Adrenal gland (tissue), 12 donors: ENCODE measurements around the gene MGAT5. TPM values are rescaled to one million over a fixed set of nuclear protein-coding genes. Genes with fewer than 3 reads are reported as not detected.

Source experiments
- DNase-seq, 7 donors: peaks; one replicate each; pipeline ENCODE4 v3.0.0-alpha.2; 2019 to 2020
- H3K27ac ChIP-seq, 5 donors: fragments of 200-600 bp; sonication (generic) in 4 of 5; 1 replicate in 3 of 5; 2 replicates in 2 of 5; pipeline versions ENCODE4 v1.5.1 to v1.8.0; 2016 to 2020; ENCODE audit warnings: mild to moderate bottlenecking in 1 of 5
- H3K27me3 ChIP-seq: fragments of 200-600 bp; 2 replicates; pipeline ENCODE4 v1.8.0; 2021
- H3K36me3 ChIP-seq, 2 donors: fragments of 200-600 bp; replicated peaks in 1 of 2; 1 replicate in 1 of 2; 2 replicates in 1 of 2; pipeline versions ENCODE4 v1.5.1 to v1.8.0; 2018 to 2022
- H3K4me1 ChIP-seq, 2 donors: fragments of 200-600 bp; replicated peaks in 1 of 2; 1 replicate in 1 of 2; 2 replicates in 1 of 2; pipeline versions ENCODE4 v1.5.1 to v1.8.0; 2018 to 2021
- H3K4me3 ChIP-seq, 4 donors: fragments of 200-600 bp; sonication (generic) in 3 of 4; one replicate each; pipeline ENCODE4 v1.5.1; 2016 to 2018
- H3K9me3 ChIP-seq, 3 donors: fragments of 200-600 bp; sonication (generic) in 1 of 3; replicated peaks in 1 of 3; 1 replicate in 2 of 3; 2 replicates in 1 of 3; pipeline versions ENCODE4 v1.5.1 to v1.8.0; 2016 to 2021
- POLR2A ChIP-seq, 2 donors: fragments of 450-650 bp; IDR thresholded peaks; one replicate each; pipeline ENCODE4 v1.6.1; 2017; ENCODE audit warnings: antibody characterized with exemption in 2 of 2, mild to moderate bottlenecking in 2 of 2, moderate library complexity in 1 of 2
- WGBS, 4 donors: extraction: QIAGEN DNeasy Blood & Tissue Kit in 2 of 4; methylation state at CpG; one replicate each; pipeline versions ENCODE4 v1.1.5 to v1.1.7; 2013 to 2017; 5-methylcytosine and 5-hydroxymethylcytosine counted together
- intact Hi-C, 2 donors: fragments of 100-400 bp; cut with DNase I; formaldehyde crosslinking; loops; one replicate each; pipeline versions ENCODE4 v1.14.1 to v1.15.0; 2022 to 2023
- polyA plus RNA-seq, 3 donors: library from polyadenylated mRNA; stranded (reverse); fragments of 200-250 nt in 2 of 3; fragments of 350-450 nt in 1 of 3; fragmentation: Illumina TruSeq in 1 of 3; extraction: RNeasy Lipid Tissue Mini Kit (QIAGEN cat#74804) in 1 of 3; gene quantifications; one replicate each; pipeline ENCODE4 v1.2.3, GENCODE V29; 2013 to 2014
- total RNA-seq, 9 donors: library from RNA; depleted of rRNA in 4 of 9; stranded (reverse); fragments of >200 nt in 4 of 9; fragments of 120-200 nt in 1 of 9; fragmentation: NEBNext Ultra II Directional in 1 of 9; extraction: Animal tissue kit (Norgen Biotek cat#: 25700) in 1 of 9; gene quantifications; one replicate each; pipeline versions ENCODE4 v1.1.0 to v1.2.4, GENCODE V29; 2013 to 2023
- TF ChIP-seq, protein P1 (sequence below), 6 experiments: fragments of 450-650 bp in 4 of 6; fragments of 200-600 bp in 2 of 6; sonication (generic) in 1 of 6; IDR thresholded peaks; 1 replicate in 5 of 6; 2 replicates in 1 of 6; pipeline versions ENCODE4 v1.5.1 to v1.8.0; 2016 to 2021; ENCODE audit warnings: antibody characterized with exemption in 6 of 6, mild to moderate bottlenecking in 2 of 6, moderate library complexity in 1 of 6
- donor health status: healthy with polysubstance abuse.
- donor health status: Bipolar disorder and iron deficiency.
- donor health status: DM: yes; HTN: yes; CAD: no.
- donor health status: DM: no; HTN: no; CAD: no.
- donor health status: DM: no; HTN: no; CAD: no.
- donor health status: DM: yes; HTN: yes; CAD: no.

The MGAT5 gene
- total and polyA plus RNA-seq, 12 donors: 2.9 to 74.6 (median 41.1) TPM

DNA sequence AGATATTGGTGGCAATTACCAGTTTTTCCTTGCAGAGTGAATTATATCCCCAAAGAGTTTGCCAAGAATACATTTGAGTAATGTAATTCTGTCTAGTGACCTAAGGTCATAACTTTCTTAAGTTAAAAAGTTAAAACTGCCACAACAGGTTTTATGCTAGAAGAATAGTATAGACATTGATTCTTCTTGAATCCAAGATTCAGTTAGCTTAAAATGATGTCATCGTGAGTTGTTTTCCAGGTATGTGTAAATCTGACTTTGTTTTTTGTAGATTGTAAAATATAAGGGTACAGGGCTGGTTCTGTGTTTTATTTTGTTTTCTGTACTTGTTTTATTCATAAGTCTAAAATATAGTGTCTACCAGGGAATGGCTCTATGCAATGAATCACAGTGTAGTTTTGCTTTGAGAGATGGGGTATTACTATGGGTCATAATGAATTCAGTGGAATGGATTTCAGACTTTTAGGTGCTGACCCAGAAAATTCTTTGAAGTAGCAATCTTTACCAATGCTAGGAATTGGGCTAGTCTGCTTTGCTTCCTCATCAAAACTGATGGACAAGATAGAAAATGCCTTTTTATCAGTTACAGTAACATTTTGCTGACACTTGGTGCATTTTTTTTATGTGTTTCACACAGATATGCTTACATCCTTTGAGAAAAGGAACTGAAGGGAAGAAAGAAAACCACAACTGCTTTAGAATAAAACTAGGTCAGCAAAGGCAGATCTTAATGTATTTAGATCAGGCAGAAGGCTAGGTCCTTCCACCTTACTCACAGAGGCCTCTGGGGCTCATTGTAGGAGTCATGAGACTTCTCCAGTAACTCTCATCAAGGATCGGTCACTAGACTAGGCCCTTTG, 20.8 kb upstream of the MGAT5 start:
- no peaks in the 10 kb centered on the region for H3K27me3 ChIP-seq
- WGBS, 4 donors: 84 to 93% (median 90%) methylated on average over 2 of the region's 2 CpGs
- intact Hi-C loops: no loop called here
- no peaks in the 10 kb centered on the region for H3K36me3 ChIP-seq
- peaks cover 0 to 5% (median 0%) of the 10 kb centered on the region in 3 donors for H3K9me3 ChIP-seq
- DNase-seq: no peak
- no peak overlapping the region for H3K4me3 ChIP-seq
- TF ChIP-seq, protein P1, sequence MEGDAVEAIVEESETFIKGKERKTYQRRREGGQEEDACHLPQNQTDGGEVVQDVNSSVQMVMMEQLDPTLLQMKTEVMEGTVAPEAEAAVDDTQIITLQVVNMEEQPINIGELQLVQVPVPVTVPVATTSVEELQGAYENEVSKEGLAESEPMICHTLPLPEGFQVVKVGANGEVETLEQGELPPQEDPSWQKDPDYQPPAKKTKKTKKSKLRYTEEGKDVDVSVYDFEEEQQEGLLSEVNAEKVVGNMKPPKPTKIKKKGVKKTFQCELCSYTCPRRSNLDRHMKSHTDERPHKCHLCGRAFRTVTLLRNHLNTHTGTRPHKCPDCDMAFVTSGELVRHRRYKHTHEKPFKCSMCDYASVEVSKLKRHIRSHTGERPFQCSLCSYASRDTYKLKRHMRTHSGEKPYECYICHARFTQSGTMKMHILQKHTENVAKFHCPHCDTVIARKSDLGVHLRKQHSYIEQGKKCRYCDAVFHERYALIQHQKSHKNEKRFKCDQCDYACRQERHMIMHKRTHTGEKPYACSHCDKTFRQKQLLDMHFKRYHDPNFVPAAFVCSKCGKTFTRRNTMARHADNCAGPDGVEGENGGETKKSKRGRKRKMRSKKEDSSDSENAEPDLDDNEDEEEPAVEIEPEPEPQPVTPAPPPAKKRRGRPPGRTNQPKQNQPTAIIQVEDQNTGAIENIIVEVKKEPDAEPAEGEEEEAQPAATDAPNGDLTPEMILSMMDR (IDR thresholded peaks at IDR 0.05): no peak
- TF ChIP-seq POLR2A (IDR thresholded peaks at IDR 0.05): no peak
- peak overlapping the region in 1 of 5 donors; percentile 22 for H3K27ac ChIP-seq
- peaks cover 0 to 14% of the 10 kb centered on the region in 2 donors for H3K4me1 ChIP-seq

GRCh38 chr2:134233728-134234136, 20.1 kb upstream of the MGAT5 start:
- TF ChIP-seq, protein P1 (IDR thresholded peaks at IDR 0.05): no peak
- no peak for TF ChIP-seq POLR2A (IDR thresholded peaks at IDR 0.05)
- H3K4me3 ChIP-seq: no peak overlapping the region
- no peaks in the 10 kb centered on the region for H3K27me3 ChIP-seq
- no peak for DNase-seq
- H3K36me3 ChIP-seq: no peaks in the 10 kb centered on the region
- no peaks in the 10 kb centered on the region for H3K9me3 ChIP-seq
- peaks cover 0 to 14% of the 10 kb centered on the region in 2 donors for H3K4me1 ChIP-seq
- H3K27ac ChIP-seq: peak overlapping the region in 1 of 5 donors; percentile 22
- intact Hi-C loops: no loop called here
- 69 to 93% (median 86%) methylated on average over 2 of the region's 2 CpGs for WGBS, 4 donors

DNA sequence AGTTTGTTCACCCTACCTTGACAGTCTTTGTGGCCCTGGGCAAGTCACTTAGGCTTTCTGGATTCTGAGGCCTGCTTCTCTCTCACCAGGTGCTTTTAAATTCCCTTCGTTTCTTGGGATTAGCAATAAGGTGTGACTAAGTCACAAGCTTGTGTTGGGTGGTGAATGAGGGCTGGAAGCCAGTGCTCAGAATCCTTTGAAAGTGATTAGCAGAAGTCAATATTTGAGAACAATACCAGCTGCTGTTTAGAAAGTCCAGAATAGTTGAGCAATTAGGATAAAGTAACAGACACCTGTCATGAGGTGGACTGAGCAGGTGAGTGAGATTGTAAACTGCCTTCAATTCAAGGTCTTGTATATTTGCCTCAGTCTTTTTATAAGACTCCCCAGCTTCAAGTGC, 19.3 kb upstream of the MGAT5 start:
- no peaks in the 10 kb centered on the region for H3K36me3 ChIP-seq
- peaks cover 0 to 14% of the 10 kb centered on the region in 2 donors for H3K4me1 ChIP-seq
- no peak for DNase-seq
- H3K27me3 ChIP-seq: no peaks in the 10 kb centered on the region
- H3K4me3 ChIP-seq: no peak overlapping the region
- TF ChIP-seq POLR2A (IDR thresholded peaks at IDR 0.05): no peak
- TF ChIP-seq, protein P1 (IDR thresholded peaks at IDR 0.05): no peak
- WGBS, 4 donors: 80 to 100% (median 83%) methylated on average over 1 of the region's 1 CpG
- no peaks in the 10 kb centered on the region for H3K9me3 ChIP-seq
- no peak overlapping the region for H3K27ac ChIP-seq
- intact Hi-C loops: no loop called here

DNA sequence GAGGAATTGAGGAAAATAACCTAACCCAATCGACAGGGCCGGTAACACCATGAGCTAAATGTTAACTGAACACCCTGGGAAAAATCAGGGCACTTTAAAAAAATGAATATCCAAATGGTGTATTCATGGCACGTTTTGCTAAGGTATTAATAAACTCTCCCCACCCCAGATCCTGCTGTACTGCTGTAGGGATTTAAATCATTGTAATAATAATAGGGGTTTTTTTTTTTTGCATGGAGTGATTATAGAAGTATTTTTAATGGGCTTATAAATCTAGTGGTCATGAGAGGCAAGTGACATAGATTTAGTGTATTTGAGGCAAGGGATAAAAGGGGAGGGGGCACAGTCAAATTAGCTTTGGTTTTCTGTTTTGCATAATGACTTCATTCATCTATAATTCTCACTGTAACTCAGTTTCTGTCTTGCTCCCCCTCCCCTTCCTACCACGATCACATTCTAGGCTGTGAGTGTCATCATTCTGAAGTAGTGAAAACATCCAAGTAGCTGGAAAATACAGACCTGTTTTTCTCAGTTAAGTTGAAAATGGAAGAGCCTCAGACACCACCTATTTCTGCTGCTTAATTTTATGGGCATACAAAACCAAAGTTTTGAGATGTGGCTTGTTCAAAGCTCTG, 18.2 kb upstream of the MGAT5 start:
- H3K27me3 ChIP-seq: no peaks in the 10 kb centered on the region
- H3K4me3 ChIP-seq: no peak overlapping the region
- WGBS, 4 donors: 83 to 93% (median 91%) methylated on average over 4 of the region's 4 CpGs
- H3K27ac ChIP-seq: no peak overlapping the region
- intact Hi-C loops: no loop called here
- DNase-seq: no peak
- H3K36me3 ChIP-seq: no peaks in the 10 kb centered on the region
- H3K4me1 ChIP-seq: peaks cover 0 to 14% of the 10 kb centered on the region in 2 donors
- no peaks in the 10 kb centered on the region for H3K9me3 ChIP-seq
- no peak for TF ChIP-seq POLR2A (IDR thresholded peaks at IDR 0.05)
